H1 (cell line): ENCODE results near the gene GPR179. TPM values are rescaled to one million over a fixed set of nuclear protein-coding genes. Genes with fewer than 3 reads are reported as not detected.

Experiments used
- CTCF ChIA-PET: fragments of 300-600 bp; sonication (Branson Sonifier 250); formaldehyde crosslinking; loops from one replicate; lab custom pipeline; 2021; ENCODE audit not compliant: partially characterized antibody; lab: Charles Lee
- POLR2A ChIA-PET: fragments of 300-600 bp; sonication (Branson Sonifier 250); formaldehyde crosslinking; loops from one replicate; lab custom pipeline; 2021; ENCODE audit warnings: inconsistent platforms; ENCODE audit not compliant: partially characterized antibody; lab: Charles Lee
- DNase-seq, 2 experiments: peaks; one replicate each; pipeline versions ENCODE4 v3.0.0 to v3.0.0-alpha.2; 2010 to 2022; ENCODE audit warnings: low spot score in 2 of 2, low read depth in 1 of 2, mixed read lengths in 1 of 2
- FAIRE-seq: peaks from 2 replicates; lab custom pipeline; 2011; peaks lifted over from hg19 to GRCh38; lab: Jason Lieb, UNC
- H2AFZ ChIP-seq: 2 replicates; pipeline ENCODE4 v1.8.1; 2012; ENCODE audit warnings: low read length, inconsistent platforms
- H2AK5ac ChIP-seq: 2 replicates; pipeline ENCODE4 v1.6.1; 2013; ENCODE audit warnings: low read depth, low read length
- H2BK120ac ChIP-seq: replicated peaks from 2 replicates; pipeline ENCODE3; 2013; ENCODE audit warnings: low read depth, low read length, inconsistent platforms
- H2BK12ac ChIP-seq: 2 replicates; pipeline ENCODE4 v1.6.1; 2013; ENCODE audit warnings: low read depth, low read length
- H2BK15ac ChIP-seq: 2 replicates; pipeline ENCODE4 v1.6.1; 2013; ENCODE audit warnings: low read length
- H2BK20ac ChIP-seq: 2 replicates; pipeline ENCODE4 v1.6.1; 2013; ENCODE audit warnings: low read length
- H2BK5ac ChIP-seq: 2 replicates; pipeline ENCODE4 v1.6.1; 2013; ENCODE audit warnings: low read depth, low read length
- H3K14ac ChIP-seq: 2 replicates; pipeline ENCODE4 v1.6.1; 2013; ENCODE audit warnings: inconsistent platforms; ENCODE audit not compliant: insufficient read length
- H3K18ac ChIP-seq: 2 replicates; pipeline ENCODE4 v1.6.1; 2013; ENCODE audit warnings: low read length; ENCODE audit errors: extremely low read depth
- H3K23ac ChIP-seq: 2 replicates; pipeline ENCODE4 v1.6.1; 2013; ENCODE audit warnings: inconsistent platforms; ENCODE audit not compliant: insufficient read length
- H3K23me2 ChIP-seq: 2 replicates; pipeline ENCODE4 v1.6.1; 2013; ENCODE audit warnings: low read depth, low read length
- H3K27ac ChIP-seq: 2 replicates; pipeline ENCODE4 v1.6.1; 2011; ENCODE audit warnings: low read depth, low read length, inconsistent platforms
- H3K27me3 ChIP-seq, 4 experiments: replicated peaks in 1 of 4; 1 replicate in 1 of 4; 2 replicates in 3 of 4; pipeline versions ENCODE4 v1.6.1 to v1.8.1; 2011 to 2013; ENCODE audit warnings: low read length in 3 of 4, mild to moderate bottlenecking in 3 of 4, inconsistent platforms in 2 of 4, mixed read lengths in 2 of 4, moderate library complexity in 1 of 4; ENCODE audit not compliant: control insufficient read depth in 3 of 4, insufficient read depth in 3 of 4; ENCODE audit errors: extremely low read depth in 1 of 4
- H3K36me3 ChIP-seq, 4 experiments: 2 replicates each; pipeline versions ENCODE4 v1.6.1 to v1.8.1; 2011 to 2013; ENCODE audit warnings: mild to moderate bottlenecking in 4 of 4, low read length in 3 of 4, moderate library complexity in 2 of 4, control low read depth in 1 of 4, inconsistent platforms in 1 of 4; ENCODE audit not compliant: insufficient read depth in 4 of 4, control insufficient read depth in 2 of 4
- H3K4ac ChIP-seq: replicated peaks from 2 replicates; pipeline ENCODE3; 2013; ENCODE audit warnings: low read length, low read depth, mixed read lengths, inconsistent platforms; ENCODE audit not compliant: insufficient read length
- H3K4me1 ChIP-seq, 4 experiments: replicated peaks in 1 of 4; 1 replicate in 1 of 4; 2 replicates in 3 of 4; pipeline versions ENCODE4 v1.6.1 to v1.8.1; 2011 to 2013; ENCODE audit warnings: low read length in 3 of 4, inconsistent platforms in 2 of 4, mixed read lengths in 1 of 4; ENCODE audit not compliant: insufficient read depth in 4 of 4, control insufficient read depth in 3 of 4
- H3K4me2 ChIP-seq, 2 experiments: 2 replicates each; pipeline versions ENCODE4 v1.6.1 to v1.8.1; 2011 to 2013; ENCODE audit warnings: low read depth in 2 of 2, low read length in 2 of 2, control low read depth in 1 of 2, inconsistent platforms in 1 of 2, mild to moderate bottlenecking in 1 of 2; ENCODE audit not compliant: insufficient read depth in 1 of 2
- H3K4me3 ChIP-seq, 4 experiments: fragments of 200-600, 300-600 bp in 1 of 4; sonication (generic), shearing (Covaris generic), sonication (Bioruptor Twin) in 1 of 4; 2 replicates each; pipeline versions ENCODE4 v1.5.1 to v1.8.1; 2011 to 2016; ENCODE audit warnings: low read length in 4 of 4, low read depth in 3 of 4, control low read depth in 2 of 4, inconsistent platforms in 2 of 4, mild to moderate bottlenecking in 2 of 4, mixed read lengths in 1 of 4, moderate library complexity in 1 of 4; ENCODE audit not compliant: insufficient read depth in 2 of 4; ENCODE audit errors: extremely low read depth in 1 of 4
- H3K56ac ChIP-seq: replicated peaks from 2 replicates; pipeline ENCODE3; 2013; ENCODE audit warnings: low read depth, mild to moderate bottlenecking, mixed read lengths, low read length, inconsistent platforms; ENCODE audit not compliant: insufficient read length
- H3K79me1 ChIP-seq: 2 replicates; pipeline ENCODE4 v1.6.1; 2013; ENCODE audit warnings: low read depth, low read length, control low read depth
- H3K79me2 ChIP-seq, 2 experiments: 2 replicates each; pipeline versions ENCODE4 v1.6.1 to v1.8.1; 2012 to 2013; ENCODE audit warnings: low read length in 2 of 2, mild to moderate bottlenecking in 2 of 2, inconsistent platforms in 1 of 2; ENCODE audit not compliant: insufficient read depth in 2 of 2, control insufficient read depth in 1 of 2
- H3K9ac ChIP-seq, 4 experiments: replicated peaks in 1 of 4; 1 replicate in 1 of 4; 2 replicates in 3 of 4; pipeline versions ENCODE4 v1.6.1 to v1.8.1; 2011 to 2013; ENCODE audit warnings: low read depth in 3 of 4, low read length in 3 of 4, control low read depth in 2 of 4, mild to moderate bottlenecking in 2 of 4, moderate library complexity in 2 of 4, inconsistent platforms in 1 of 4; ENCODE audit errors: extremely low read depth in 1 of 4
- H3K9me3 ChIP-seq, 2 experiments: 2 replicates each; pipeline versions ENCODE4 v1.6.1 to v1.8.1; 2012 to 2013; ENCODE audit warnings: mild to moderate bottlenecking in 2 of 2, moderate library complexity in 2 of 2, control low read depth in 1 of 2, inconsistent platforms in 1 of 2, low read depth in 1 of 2, low read length in 1 of 2, mixed read lengths in 1 of 2; ENCODE audit not compliant: insufficient read depth in 2 of 2
- H4K20me1 ChIP-seq, 2 experiments: replicated peaks in 1 of 2; 2 replicates each; pipeline versions ENCODE3 to v1.8.1; 2011 to 2013; ENCODE audit warnings: inconsistent platforms in 2 of 2, low read length in 2 of 2, mild to moderate bottlenecking in 1 of 2; ENCODE audit not compliant: insufficient read depth in 2 of 2, control insufficient read depth in 1 of 2
- H4K5ac ChIP-seq: 2 replicates; pipeline ENCODE4 v1.6.1; 2013; ENCODE audit warnings: low read length, low read depth, mixed read lengths, inconsistent platforms; ENCODE audit not compliant: insufficient read length
- H4K8ac ChIP-seq: 2 replicates; pipeline ENCODE4 v1.8.0; 2013; ENCODE audit warnings: mild to moderate bottlenecking, moderate library complexity, low read length, inconsistent platforms; ENCODE audit not compliant: insufficient read depth; ENCODE audit errors: extremely low read depth
- H4K91ac ChIP-seq: replicated peaks from 2 replicates; pipeline ENCODE3; 2013; ENCODE audit warnings: low read length, mixed read lengths, inconsistent platforms; ENCODE audit not compliant: insufficient read length
- ASH2L ChIP-seq: fragments of 200-600, 300-600 bp; sonication (generic); IDR thresholded peaks from one replicate; pipeline ENCODE4 v1.7.1; 2017; ENCODE audit warnings: low read length
- BACH1 ChIP-seq: IDR thresholded peaks from 2 replicates; pipeline ENCODE4 v1.6.1; 2012; ENCODE audit warnings: low read length, improper control_type of control experiment
- PHF8 ChIP-seq: fragments of 200-600 bp; sonication (generic); conservative IDR thresholded peaks from 2 replicates; pipeline ENCODE4 v1.7.1; 2012; ENCODE audit warnings: low read depth, mild to moderate bottlenecking, inconsistent platforms, low read length, moderate library complexity
- WGBS, 2 experiments: shearing (Covaris generic) in 1 of 2; methylation state at CpG; one replicate each; pipeline versions ENCODE4 v1.1.6 to v1.1.7; 2013 to 2015; ENCODE audit warnings: low lambda C conversion rate in 2 of 2, mixed read lengths in 2 of 2, inconsistent platforms in 1 of 2, low coverage in 1 of 2, missing lambda C conversion rate in 1 of 2; ENCODE audit not compliant: insufficient replicate concordance in 2 of 2, insufficient coverage in 1 of 2, insufficient read length in 1 of 2; ENCODE audit errors: extremely low coverage in 1 of 2, missing lambda C conversion rate in 1 of 2; 5-methylcytosine and 5-hydroxymethylcytosine counted together
- polyA plus RNA-seq, 7 experiments: library from polyadenylated mRNA; depleted of rRNA in 3 of 7; stranded (reverse) in 5 of 7; unstranded in 2 of 7; fragments of >200 nt in 5 of 7; fragments of 200-250 nt in 2 of 7; gene quantifications; 1 replicate in 5 of 7; 2 replicates in 1 of 7; 4 replicates in 1 of 7; pipeline versions ENCODE4 v1.2.1 to v1.2.3, GENCODE V29; 2011 to 2013; ENCODE audit warnings: missing spikeins in 2 of 7, mixed read lengths in 2 of 7
- total RNA-seq: library from RNA; stranded (reverse); fragmentation: NEBNext Ultra II Directional; extraction: Animal tissue kit (Norgen Biotek cat#: 25700); gene quantifications from 2 replicates; pipeline ENCODE4 v1.2.1, GENCODE V29; 2021

The GPR179 gene
- total and polyA plus RNA-seq, 2 of the 8 experiments (the other 6 are each of a cell fraction or from before 2014, with no cell fraction given), result 0.02 to 0.07 TPM

GRCh38 chr17:38325221-38325851 lies 18.4 kb downstream of the GPR179 start:
- 0 out of 7 replicates have a peak overlapping the region, but pooled peaks of 1 of the 4 experiments have one; percentile 16 for H3K9ac ChIP-seq
- no peak overlapping the region for H3K23ac ChIP-seq
- H2AFZ ChIP-seq, result no peak overlapping the region
- H3K56ac ChIP-seq, result no peak overlapping the region
- H4K20me1 ChIP-seq, result peaks cover 0 to 3% of the 10 kb centered on the region in 2 experiments
- H3K23me2 ChIP-seq, result no peaks in the 10 kb centered on the region
- H3K4me3 ChIP-seq, result peak overlapping the region in 1 of 4 experiments; percentile 9; a peak in 1 of 8 replicates
- TF ChIP-seq ASH2L (no peak), PHF8 (0 out of 2 replicates have a peak, but pooled peaks have one; percentile 26), BACH1 (no peak)
- peak overlapping the region; percentile 34 for H3K18ac ChIP-seq
- H2BK5ac ChIP-seq, result no peak overlapping the region
- no peaks in the 10 kb centered on the region for H3K27me3 ChIP-seq
- ChIA-PET POLR2A (interaction anchor here (0.7 to 4.9 kb wide), 13 partner anchors 8 to 394 kb away, joined by 3 to 28 read pairs (median 5); partner anchors contain the start of genes GPR179, MRPL45 and SOCS7), CTCF (interaction anchor here (0.5 to 14.8 kb wide), 13 partner anchors 8 to 1842 kb away, joined by 3 to 190 read pairs (median 4); no protein-coding TSS in a partner anchor)
- no peak overlapping the region for H2AK5ac ChIP-seq
- no peak overlapping the region for H3K4ac ChIP-seq
- H4K8ac ChIP-seq, result no peak overlapping the region
- peaks cover 0 to 10% (median 7%) of the 10 kb centered on the region in 4 experiments; a peak in 4 of 7 replicates for H3K4me1 ChIP-seq
- no peak overlapping the region for H4K5ac ChIP-seq
- no peaks in the 10 kb centered on the region; the same call in 1 of the 2 replicates for H3K79me1 ChIP-seq
- no peak overlapping the region for H3K14ac ChIP-seq
- H2BK15ac ChIP-seq, result no peak overlapping the region
- no peak overlapping the region for H2BK20ac ChIP-seq
- no peak overlapping the region; the same call in 1 of the 2 replicates for H2BK12ac ChIP-seq
- peaks cover 2 to 22% (median 12%) of the 10 kb centered on the region in 4 experiments; a peak in 6 of 8 replicates for H3K36me3 ChIP-seq
- no peak overlapping the region for H4K91ac ChIP-seq
- H3K9me3 ChIP-seq, result no peaks in the 10 kb centered on the region
- H3K79me2 ChIP-seq, result no peaks in the 10 kb centered on the region
- peak overlapping the region; percentile 24 to 39; a peak in 2 of 4 replicates for H3K4me2 ChIP-seq
- no peak for DNase-seq
- no peak for FAIRE-seq
- no peak overlapping the region for H3K27ac ChIP-seq
- 74% methylated on average over 4 of the region's 5 CpGs; no CpG with 5 or more reads in 1 of the 2 experiments for WGBS, 2 experiments
- no peak overlapping the region for H2BK120ac ChIP-seq
